ENCODE data around the gene ITGAE. TPM values are rescaled to one million over a fixed set of nuclear protein-coding genes. Genes with fewer than 3 reads are reported as not detected.

Gene ITGAE
- total and polyA plus RNA-seq, 10 of the 15 experiments (the other 5 are each of a cell fraction or from before 2014, with no cell fraction given), result 13.1 to 161 (median 34.8) TPM

GRCh38 chr17:3738562-3739295 is 62.3 kb downstream of the ITGAE start (continued):
- TF ChIP-seq MLLT1 (IDR thresholded peaks at IDR 0.05), result 0 out of 2 replicates have a peak, but pooled peaks have one; percentile 55
- TF ChIP-seq SIX5 (IDR thresholded peaks at IDR 0.05; ENCODE audit: low read depth, low read length, severe bottlenecking), result no peak
- TF ChIP-seq RAD51 (IDR thresholded peaks at IDR 0.05), result no peak
- no peak for TF ChIP-seq KLF5 (IDR thresholded peaks at IDR 0.05; ENCODE audit: partially characterized antibody)
- TF ChIP-seq ATF7 (IDR thresholded peaks at IDR 0.05; ENCODE audit: low read depth), result no peak
- no peak for TF ChIP-seq FOXK2 (IDR thresholded peaks at IDR 0.05)

- Histone ChIP-seq H3K27ac (ENCODE audit: control insufficient read depth, insufficient read depth) (no peak overlapping the region), H4K20me1 (ENCODE audit: control insufficient read depth, insufficient read depth) (no peaks in the 10 kb centered on the region), H2AFZ (ENCODE audit: control insufficient read depth, low read depth, low read length) (no peak overlapping the region), H3K27me3 (replicated peaks in 1 of 2; ENCODE audit: control insufficient read depth in 2 of 2, insufficient read depth in 2 of 2, low read length in 1 of 2) (no peaks in the 10 kb centered on the region), H3K4me3 (no peak overlapping the region), H3K9me3 (replicated peaks; ENCODE audit: control insufficient read depth, insufficient read depth, low read length) (no peaks in the 10 kb centered on the region), H3K4me2 (ENCODE audit: control insufficient read depth, insufficient read depth) (no peak overlapping the region), H3K4me1 (ENCODE audit: control insufficient read depth, insufficient read depth, low read length) (peaks cover 7% of the 10 kb centered on the region; the same call in 1 of the 2 replicates), H3K79me2 (ENCODE audit: control insufficient read depth, insufficient read depth, low read length) (no peaks in the 10 kb centered on the region), H3K36me3 (ENCODE audit: control insufficient read depth in 2 of 2, insufficient read depth in 2 of 2, low read length in 1 of 2) (no peaks in the 10 kb centered on the region), H3K9ac (ENCODE audit: control insufficient read depth, insufficient read depth, low read length) (no peak overlapping the region)
- RAD21 ChIA-PET (ENCODE audit: unreplicated experiment), result interaction anchor here (1.0 to 7.7 kb wide), 5 partner anchors 12 to 110 kb away, joined by 5 to 191 read pairs (median 24); partner anchors contain the start of genes HASPIN and NCBP3
- BruUV-seq (replicated peaks), result no TSS peak
- POLR2A ChIA-PET, result interaction anchor here (1.3 kb wide), 1 partner anchor 92 kb away, joined by 3 read pairs; no protein-coding TSS in a partner anchor
- CTCF ChIA-PET, result interaction anchor here (0.9 to 9.7 kb wide), 10 partner anchors 12 to 179 kb away, joined by 3 to 371 read pairs (median 4); partner anchors contain the start of genes HASPIN and NCBP3
- intact Hi-C loops (cut with micrococcal nuclease; ENCODE audit: unreplicated experiment), result loop anchor here (5.0 to 10.0 kb wide), 4 partner anchors 62 to 691 kb away; no protein-coding TSS in a partner anchor
- no peak for FAIRE-seq
- WGBS (ENCODE audit: insufficient coverage, insufficient replicate concordance, low lambda C conversion rate, missing lambda C conversion rate), result 57% methylated on average over 8 of the region's 8 CpGs
- no peak for DNase-seq (ENCODE audit: low read depth, low spot score)
- in situ Hi-C loops (cut with MboI), result loop anchor here (5.0 kb wide), 1 partner anchor 87 kb away; no protein-coding TSS in a partner anchor
- SMC1A ChIA-PET (ENCODE audit: uncharacterized antibody, unreplicated experiment), result interaction anchor here (0.8 to 10.8 kb wide), 6 partner anchors 31 to 133 kb away, joined by 3 to 255 read pairs (median 10); partner anchors contain the start of gene NCBP3
- ATAC-seq, result no peak
- TF ChIP-seq PRDM15 (CRISPR knock-in tag; IDR thresholded peaks at IDR 0.05) (no peak), BHLHE40 (IDR thresholded peaks at IDR 0.05; ENCODE audit: borderline replicate concordance in 1 of 2, low read depth in 2 of 2, low read length in 1 of 2) (no peak), SUZ12 (IDR thresholded peaks at IDR 0.05; ENCODE audit: unreplicated experiment) (no peak), MYB (IDR thresholded peaks at IDR 0.05; ENCODE audit: borderline replicate concordance, low read depth, low read length) (no peak), STAT1 (conservative IDR thresholded peaks at IDR 0.05) (no peak), MTA2 (IDR thresholded peaks at IDR 0.05; ENCODE audit: low read depth) (no peak), POU2F2 (IDR thresholded peaks at IDR 0.05; ENCODE audit: borderline replicate concordance, low read depth, low read length) (no peak), EGR1 (IDR thresholded peaks at IDR 0.05; ENCODE audit: borderline replicate concordance in 1 of 2, low read depth in 2 of 2, low read length in 2 of 2) (no peak), SIX5 (IDR thresholded peaks at IDR 0.05; ENCODE audit: low read depth, low read length, severe bottlenecking) (no peak), JUNB (IDR thresholded peaks at IDR 0.05) (no peak), BCL11A (IDR thresholded peaks at IDR 0.05; ENCODE audit: low read depth, low read length) (no peak), RB1 (IDR thresholded peaks at IDR 0.05; ENCODE audit: borderline replicate concordance) (no peak), ZSCAN29 (IDR thresholded peaks at IDR 0.05) (no peak)
Measured at GRCh38 chr17:3735515-3735914, 65.5 kb downstream of the ITGAE start.

Measured in GM12878 (cell line).